SK-N-SH treated with all-trans-retinoic acid at 6 μM for 48 hours (cell line): Measurements from ENCODE around the gene ADIPOR2.
"Not testable (repeated sequence)": the region's sequence is repeated elsewhere in the genome, so short reads cannot be mapped to it uniquely, and the experiment has no call there.

Experiments
- CREB5 ChIP-seq: fragments of 250-450 bp; sonication (Bioruptor Pico); IDR thresholded peaks from 2 replicates; pipeline ENCODE4 v1.5.1; 2020; ENCODE audit warnings: low read depth, mild to moderate bottlenecking, moderate library complexity
- CSRNP3 ChIP-seq: fragments of 250-450 bp; sonication (Bioruptor Pico); IDR thresholded peaks from 2 replicates; pipeline ENCODE4 v1.5.1; 2021; ENCODE audit warnings: mild to moderate bottlenecking, moderate library complexity
- ESRRG ChIP-seq: fragments of 250-450 bp; sonication (Bioruptor Pico); IDR thresholded peaks from 2 replicates; pipeline ENCODE4 v1.6.1; 2021; ENCODE audit warnings: mild to moderate bottlenecking
- PATZ1 ChIP-seq: fragments of 250-450 bp; sonication (Bioruptor Pico); IDR thresholded peaks from 2 replicates; pipeline ENCODE4 v1.8.0; 2020; ENCODE audit warnings: mild to moderate bottlenecking, moderate library complexity, borderline replicate concordance
- PPARA ChIP-seq: fragments of 250-450 bp; sonication (Bioruptor Pico); IDR thresholded peaks from 2 replicates; pipeline ENCODE4 v1.5.0; 2020; ENCODE audit warnings: mild to moderate bottlenecking, borderline replicate concordance
- RARB ChIP-seq: fragments of 250-450 bp; sonication (Bioruptor Pico); IDR thresholded peaks from 2 replicates; pipeline ENCODE4 v1.8.0; 2021; ENCODE audit warnings: mild to moderate bottlenecking, moderate library complexity
- TOX ChIP-seq: fragments of 250-450 bp; sonication (Bioruptor Pico); IDR thresholded peaks from 2 replicates; pipeline ENCODE4 v1.8.0; 2021; ENCODE audit warnings: mild to moderate bottlenecking, moderate library complexity, borderline replicate concordance
- ZC3H10 ChIP-seq: fragments of 250-450 bp; sonication (Bioruptor Pico); IDR thresholded peaks from 2 replicates; pipeline ENCODE4 v1.5.1; 2021; ENCODE audit warnings: mild to moderate bottlenecking, moderate library complexity
- ZFP30 ChIP-seq: fragments of 450-650 bp; formaldehyde crosslinking; IDR thresholded peaks from 2 replicates; pipeline ENCODE4 v1.5.0; 2022; ENCODE audit warnings: mild to moderate bottlenecking, moderate library complexity
- ZNF8 ChIP-seq: fragments of 450-650 bp; formaldehyde crosslinking; IDR thresholded peaks from 2 replicates; pipeline ENCODE4 v1.5.0; 2020; ENCODE audit warnings: mild to moderate bottlenecking, moderate library complexity

GRCh38 chr12:1710870-1711269 lies 20.0 kb downstream of the ADIPOR2 start:
- TF ChIP-seq RARB (CRISPR knock-in tag); PATZ1; TOX (CRISPR knock-in tag); CREB5; ZNF8 (CRISPR knock-in tag); ESRRG; ZFP30; ZC3H10 (CRISPR knock-in tag); CSRNP3 (CRISPR knock-in tag); PPARA (CRISPR knock-in tag): not testable (repeated sequence)
